GM23338 (cell line): ENCODE data around the gene PTK6. TPM values are rescaled to one million over a fixed set of nuclear protein-coding genes. Genes with fewer than 3 reads are reported as not detected.

Experiments used
- ATAC-seq: fragments of 200-7000 bp; cut with Tn5 transposase; 3 replicates; pipeline ENCODE4 v1.9.1; 2020
- DNase-seq: peaks from one replicate; pipeline ENCODE4 v3.0.0-alpha.2; 2015; ENCODE audit warnings: low spot score
- H2AFZ ChIP-seq: fragments of 200-600 bp; sonication (generic); 2 replicates; pipeline ENCODE4 v1.8.0; 2016; ENCODE audit warnings: antibody characterized with exemption, mild to moderate bottlenecking, moderate library complexity
- H3F3A ChIP-seq: fragments of 200-600 bp; sonication (generic); replicated peaks from 2 replicates; pipeline ENCODE4 v1.8.0; 2017; ENCODE audit warnings: antibody characterized with exemption, mixed run types, low read depth
- H3K27ac ChIP-seq: fragments of 200-600 bp; sonication (generic); 2 replicates; pipeline ENCODE4 v1.6.1; 2016; ENCODE audit warnings: low read depth
- H3K27me3 ChIP-seq: fragments of 200-600 bp; sonication (generic); 2 replicates; pipeline ENCODE4 v1.8.0; 2016; ENCODE audit warnings: mild to moderate bottlenecking, mixed run types, moderate library complexity; ENCODE audit not compliant: insufficient read depth
- H3K36me3 ChIP-seq: fragments of 200-600 bp; sonication (generic); 2 replicates; pipeline ENCODE4 v1.8.0; 2016; ENCODE audit warnings: mild to moderate bottlenecking; ENCODE audit not compliant: insufficient read depth
- H3K4me1 ChIP-seq: fragments of 200-600 bp; sonication (generic); 2 replicates; pipeline ENCODE4 v1.8.0; 2016; ENCODE audit warnings: mild to moderate bottlenecking, moderate library complexity; ENCODE audit not compliant: insufficient read depth
- H3K4me2 ChIP-seq: fragments of 200-600 bp; sonication (generic); 2 replicates; pipeline ENCODE4 v1.7.1; 2017; ENCODE audit warnings: mixed run types
- H3K4me3 ChIP-seq: fragments of 200-600 bp; sonication (generic); 2 replicates; pipeline ENCODE4 v1.6.1; 2016; ENCODE audit warnings: mixed run types
- H3K79me2 ChIP-seq: fragments of 200-600 bp; sonication (generic); replicated peaks from 2 replicates; pipeline ENCODE4 v1.8.0; 2017; ENCODE audit warnings: mild to moderate bottlenecking; ENCODE audit not compliant: insufficient read depth
- H3K9me2 ChIP-seq: fragments of 200-600 bp; sonication (generic); 2 replicates; pipeline ENCODE4 v1.8.0; 2017; ENCODE audit not compliant: insufficient read depth
- H4K20me1 ChIP-seq: fragments of 200-600 bp; sonication (generic); replicated peaks from 2 replicates; pipeline ENCODE4 v1.8.0; 2017; ENCODE audit warnings: mild to moderate bottlenecking; ENCODE audit not compliant: insufficient read depth
- H3K27ac Mint-ChIP-seq: 2 replicates; pipeline ENCODE4 v1.8.0; 2020; ENCODE audit warnings: inconsistent platforms, mild to moderate bottlenecking, moderate library complexity, mixed read lengths
- H3K27me3 Mint-ChIP-seq: 3 replicates; pipeline ENCODE4 v1.8.0; 2022; ENCODE audit warnings: low read depth, mild to moderate bottlenecking, moderate library complexity, mixed read lengths, inconsistent platforms; ENCODE audit not compliant: insufficient read depth, poor library complexity
- H3K36me3 Mint-ChIP-seq: 3 replicates; pipeline ENCODE4 v1.8.0; 2021; ENCODE audit warnings: low read depth, mild to moderate bottlenecking, inconsistent platforms, moderate library complexity, mixed read lengths
- H3K4me1 Mint-ChIP-seq: 3 replicates; pipeline ENCODE4 v1.8.0; 2020; ENCODE audit warnings: mild to moderate bottlenecking, inconsistent platforms, mixed read lengths
- H3K4me3 Mint-ChIP-seq: 3 replicates; pipeline ENCODE4 v1.8.0; 2021; ENCODE audit warnings: moderate library complexity, mild to moderate bottlenecking, inconsistent platforms, mixed read lengths
- H3K9me3 Mint-ChIP-seq: 3 replicates; pipeline ENCODE4 v1.8.0; 2020; ENCODE audit warnings: moderate library complexity, mild to moderate bottlenecking, inconsistent platforms, mixed read lengths
- CTCF ChIP-seq, 2 experiments: fragments of 200-600 bp in 1 of 2; sonication (generic) in 1 of 2; conservative IDR thresholded peaks; 2 replicates each; pipeline versions ENCODE4 v1.5.1 to v1.6.1; 2016 to 2017; ENCODE audit warnings: antibody characterized with exemption in 2 of 2, low read depth in 2 of 2, mild to moderate bottlenecking in 2 of 2, moderate library complexity in 1 of 2
- EZH2phosphoT487 ChIP-seq: fragments of 200-600 bp; sonication (generic); IDR thresholded peaks from one replicate; pipeline ENCODE4 v1.8.1; 2018; ENCODE audit warnings: antibody characterized with exemption; ENCODE audit not compliant: unreplicated experiment
- polyA plus RNA-seq: library from polyadenylated mRNA; unstranded; fragments of >200 nt; fragmentation: Nextera tagmentation; extraction: Ambion mirVana; gene quantifications from 2 replicates; pipeline ENCODE4 v1.2.1, GENCODE V29; 2016
- total RNA-seq: library from RNA; depleted of rRNA; stranded (reverse); fragments of >200 nt; shearing (Covaris generic); gene quantifications from 2 replicates; pipeline ENCODE4 v1.2.3, GENCODE V29; 2014; rRNA removed

PTK6 gene
- total and polyA plus RNA-seq, 2 experiments from 2014 or later, result 0.28 TPM; not detected in 1

GRCh38 chr20:63478346-63479302 is 58.6 kb downstream of the PTK6 start:
- Histone ChIP-seq H3F3A (0 out of 2 replicates have a peak, but pooled peaks cover 4% of the 10 kb centered on the region), H3K4me1 (peaks cover 18% of the 10 kb centered on the region), H3K36me3 (no peaks in the 10 kb centered on the region), H3K4me3 (no peak overlapping the region), H3K9me2 (no peaks in the 10 kb centered on the region), H2AFZ (no peak overlapping the region), H4K20me1 (0 out of 2 replicates have a peak, but pooled peaks cover 4% of the 10 kb centered on the region), H3K27ac (no peak overlapping the region), H3K27me3 (no peaks in the 10 kb centered on the region), H3K79me2 (no peaks in the 10 kb centered on the region), H3K4me2 (no peak overlapping the region)
- no peak overlapping the region; the same call in 2 of the 3 replicates for H3K4me3 Mint-ChIP-seq
- DNase-seq (no peak), ATAC-seq (no peak)
- H3K36me3 Mint-ChIP-seq, result no peaks in the 10 kb centered on the region
- no peaks in the 10 kb centered on the region; the same call in 2 of the 3 replicates for H3K9me3 Mint-ChIP-seq
- no peak for TF ChIP-seq EZH2phosphoT487
- TF ChIP-seq CTCF (conservative IDR thresholded peaks at IDR 0.05; ENCODE audit: low read depth in 2 of 2), result 0 out of 4 replicates have a peak, but pooled peaks of 1 of the 2 experiments have one; percentile 0
- H3K4me1 Mint-ChIP-seq, result peaks cover 52% of the 10 kb centered on the region
- H3K27ac Mint-ChIP-seq, result no peak overlapping the region
- H3K27me3 Mint-ChIP-seq, result peaks cover 29% of the 10 kb centered on the region

Other genes with a start within 250 kb of the PTK6 start
- gene COL20A1, start 244.2 kb downstream of the PTK6 start, total RNA-seq, result 0.28 and 0.43 TPM in 2 replicates
- gene COL20A1, start 244.2 kb downstream of the PTK6 start, polyA plus RNA-seq, result 0.59 and 0.79 TPM in 2 replicates
- gene CHRNA4, start 176.0 kb downstream of the PTK6 start, total RNA-seq, result 1.9 and 3.9 TPM in 2 replicates
- gene CHRNA4, start 176.0 kb downstream of the PTK6 start, polyA plus RNA-seq, result 2.1 and 2.7 TPM in 2 replicates
- 61.7 and 92.4 TPM in 2 replicates for gene KCNQ2, start 64.7 kb downstream of the PTK6 start, total RNA-seq
- 67.9 and 68.5 TPM in 2 replicates for gene KCNQ2, start 64.7 kb downstream of the PTK6 start, polyA plus RNA-seq
- gene EEF1A2, start 38.3 kb downstream of the PTK6 start, total RNA-seq, result 37.1 TPM in 2 replicates
- 1.3 and 1.4 TPM in 2 replicates for gene EEF1A2, start 38.3 kb downstream of the PTK6 start, polyA plus RNA-seq
- 117 and 141 TPM in 2 replicates for gene PPDPF, start 16.6 kb downstream of the PTK6 start, total RNA-seq
- gene PPDPF, start 16.6 kb downstream of the PTK6 start, polyA plus RNA-seq, result 83.9 and 92.9 TPM in 2 replicates
- gene SRMS, start 10.4 kb upstream of the PTK6 start, total RNA-seq, result 0.50 and 0.59 TPM in 2 replicates
- gene SRMS, start 10.4 kb upstream of the PTK6 start, polyA plus RNA-seq, result 0.23 TPM in 1 of 2 replicates, not detected in the other
- gene FNDC11, start 16.8 kb upstream of the PTK6 start, total RNA-seq, result 5.3 and 6.5 TPM in 2 replicates
- gene FNDC11, start 16.8 kb upstream of the PTK6 start, polyA plus RNA-seq, result 3.4 and 3.5 TPM in 2 replicates
- gene HELZ2, start 36.9 kb upstream of the PTK6 start, total RNA-seq, result 39.6 and 48.9 TPM in 2 replicates
- gene HELZ2, start 36.9 kb upstream of the PTK6 start, polyA plus RNA-seq, result 4.6 and 5.2 TPM in 2 replicates
- 19.3 and 20.6 TPM in 2 replicates for gene GMEB2, start 89.7 kb upstream of the PTK6 start, total RNA-seq
- gene GMEB2, start 89.7 kb upstream of the PTK6 start, polyA plus RNA-seq, result 4.4 and 4.9 TPM in 2 replicates
- 42.7 and 61.3 TPM in 2 replicates for gene STMN3, start 116.0 kb upstream of the PTK6 start, total RNA-seq
- gene STMN3, start 116.0 kb upstream of the PTK6 start, polyA plus RNA-seq, result 28.6 and 29.7 TPM in 2 replicates
- 26.5 and 34.5 TPM in 2 replicates for gene RTEL1, start 120.9 kb upstream of the PTK6 start, total RNA-seq
- 13.5 and 14.2 TPM in 2 replicates for gene RTEL1, start 120.9 kb upstream of the PTK6 start, polyA plus RNA-seq
- gene TNFRSF6B, start 159.3 kb upstream of the PTK6 start, total RNA-seq, result 0.28 and 3.8 TPM in 2 replicates
- not detected in 2 replicates for gene TNFRSF6B, start 159.3 kb upstream of the PTK6 start, polyA plus RNA-seq
- 19.0 and 24.6 TPM in 2 replicates for gene ARFRP1, start 170.6 kb upstream of the PTK6 start, total RNA-seq
- 16.7 and 18.6 TPM in 2 replicates for gene ARFRP1, start 170.6 kb upstream of the PTK6 start, polyA plus RNA-seq
- 25.5 and 39.2 TPM in 2 replicates for gene ZGPAT, start 170.7 kb upstream of the PTK6 start, total RNA-seq
- gene ZGPAT, start 170.7 kb upstream of the PTK6 start, polyA plus RNA-seq, result 21.5 and 25.0 TPM in 2 replicates
- gene LIME1, start 199.3 kb upstream of the PTK6 start, total RNA-seq, result 3.6 and 12.2 TPM in 2 replicates
- gene LIME1, start 199.3 kb upstream of the PTK6 start, polyA plus RNA-seq, result 4.7 and 7.4 TPM in 2 replicates
- gene SLC2A4RG, start 202.4 kb upstream of the PTK6 start, total RNA-seq, result 33.8 and 42.0 TPM in 2 replicates
- 22.8 and 25.3 TPM in 2 replicates for gene SLC2A4RG, start 202.4 kb upstream of the PTK6 start, polyA plus RNA-seq